Omental fat pad (tissue), 4 donors: ENCODE data around the gene IRX1. TPM values are rescaled to one million over a fixed set of nuclear protein-coding genes. Genes with fewer than 3 reads are reported as not detected.

Source experiments
- ATAC-seq: fragments of 150-250 bp; one replicate; pipeline ENCODE4 v1.9.1; 2016; ENCODE audit warnings: mild to moderate bottlenecking, moderate library complexity; ENCODE audit not compliant: low FRiP score
- DNase-seq: peaks from one replicate; pipeline ENCODE4 v3.0.0-alpha.2; 2019; ENCODE audit warnings: low spot score
- CTCF ChIP-seq, 3 donors: fragments of 450-650 bp; IDR thresholded peaks; one replicate each; pipeline ENCODE4 v1.5.1; 2016 to 2017; ENCODE audit warnings: antibody characterized with exemption in 3 of 3, mild to moderate bottlenecking in 3 of 3, moderate library complexity in 2 of 3
- total RNA-seq, 4 donors: library from RNA; depleted of rRNA; stranded (reverse); fragments of >200 nt; gene quantifications; one replicate each; pipeline ENCODE4 v1.1.0, GENCODE V29; 2016

IRX1 gene
- total RNA-seq, 4 donors from 2014 or later: 0.31 to 0.60 (median 0.47) TPM; not detected in 1

- DNase-seq: no peak
These were observed 27.3 kb downstream of the IRX1 start for GRCh38 chr5:3622961-3623360.

DNA sequence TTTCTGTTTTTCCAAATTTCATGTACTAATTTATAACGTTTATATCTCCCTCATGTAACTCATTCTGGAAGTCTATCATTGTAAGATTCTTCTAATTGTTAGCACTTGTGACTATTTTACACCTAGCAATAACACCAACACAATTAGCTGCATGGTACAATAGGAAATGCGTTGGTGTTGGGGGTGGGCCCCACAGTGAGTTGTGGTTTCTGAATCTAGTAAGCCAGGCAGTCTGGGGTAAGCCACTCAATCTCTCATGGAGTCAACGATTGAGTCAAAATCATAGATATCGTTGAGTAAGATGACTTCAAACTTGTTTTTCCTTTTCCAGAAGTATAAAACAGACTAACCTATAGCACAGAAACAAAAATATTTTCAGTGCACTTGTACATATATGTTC is 30.0 kb downstream of the IRX1 start:
- ATAC-seq (no peak), DNase-seq (no peak)
- TF ChIP-seq CTCF (IDR thresholded peaks at IDR 0.05): no peak

More at GRCh38 chr5:3622961-3623360, 27.3 kb downstream of the IRX1 start:
- no peak for ATAC-seq
- no peak for TF ChIP-seq CTCF (IDR thresholded peaks at IDR 0.05)

GRCh38 chr5:3634061-3634460 is 38.4 kb downstream of the IRX1 start:
- no peak for TF ChIP-seq CTCF (IDR thresholded peaks at IDR 0.05)
- DNase-seq (no peak), ATAC-seq (no peak)

DNA sequence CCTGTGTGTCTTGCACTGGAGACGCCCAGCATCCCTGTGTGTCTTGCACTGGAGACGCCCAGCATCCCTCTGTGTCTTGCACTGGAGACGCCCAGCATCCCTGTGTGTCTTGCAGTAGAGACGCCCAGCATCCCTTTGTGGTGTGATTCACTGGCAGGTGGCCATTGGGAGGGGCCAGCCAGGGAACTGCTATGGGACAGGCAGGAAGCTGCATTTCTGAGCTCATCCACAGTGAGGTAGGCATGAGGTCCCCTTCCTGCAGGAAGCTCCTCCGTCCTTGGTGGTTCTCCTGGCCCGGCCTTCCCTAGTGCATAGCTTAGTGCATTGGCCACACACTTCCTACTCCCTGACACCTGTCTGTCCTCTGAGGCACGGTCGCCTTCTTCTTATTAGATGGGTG is 43.5 kb downstream of the IRX1 start:
- no peak for DNase-seq
- no peak for TF ChIP-seq CTCF (IDR thresholded peaks at IDR 0.05)
- no peak for ATAC-seq

- DNase-seq (no peak), ATAC-seq (no peak)
These were observed 46.6 kb downstream of the IRX1 start for GRCh38 chr5:3642231-3642630.

DNA sequence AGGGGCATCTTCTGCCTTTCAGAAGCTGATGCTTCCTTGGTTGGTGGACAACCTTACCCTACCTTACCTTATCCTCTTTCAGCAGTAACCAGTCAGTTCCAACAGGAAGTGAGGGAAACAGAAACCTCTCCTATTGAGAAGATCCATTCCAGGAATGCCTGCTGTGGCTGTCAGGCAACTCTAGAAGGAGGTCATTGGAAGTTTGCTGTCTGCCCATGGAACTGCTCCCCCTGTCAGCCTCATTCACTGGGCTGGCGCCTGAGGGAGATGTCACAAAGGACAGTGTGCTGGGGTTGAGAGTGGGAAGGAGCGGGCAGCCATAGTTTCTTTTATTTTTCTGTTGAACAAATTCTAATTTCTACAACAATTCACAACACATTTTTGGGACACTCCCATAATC is 54.7 kb downstream of the IRX1 start:
- ATAC-seq: no peak
- TF ChIP-seq CTCF (IDR thresholded peaks at IDR 0.05): no peak
- DNase-seq: no peak

More at GRCh38 chr5:3642231-3642630, 46.6 kb downstream of the IRX1 start:
- TF ChIP-seq CTCF (IDR thresholded peaks at IDR 0.05): no peak

DNA sequence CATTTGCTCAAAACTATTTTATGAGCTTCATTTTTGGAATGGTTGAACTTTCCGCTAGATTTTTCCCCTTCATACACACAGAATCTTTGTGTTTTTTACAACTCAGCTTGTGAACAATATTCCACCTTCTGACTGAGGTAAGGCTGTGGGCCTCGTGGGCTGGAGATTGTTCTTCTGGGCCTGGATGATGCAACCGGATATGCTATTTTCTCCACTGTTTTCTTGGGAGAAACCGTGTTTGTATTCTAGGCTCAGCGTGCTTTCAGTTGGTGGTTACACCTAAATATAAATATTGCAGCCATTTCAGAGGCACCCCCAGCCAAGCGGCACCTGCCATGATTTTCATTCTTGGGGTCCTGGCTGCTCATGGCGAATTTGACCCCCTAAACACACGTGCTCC is 55.2 kb downstream of the IRX1 start:
- ATAC-seq (no peak), DNase-seq (no peak)
- TF ChIP-seq CTCF (IDR thresholded peaks at IDR 0.05): no peak
